Hematopoietic multipotent progenitor cell treated with erythropoietin and hydrocortisone succinate and interleukin-3 and kit ligand, for 4 days (in vitro differentiated cells): ENCODE data around the gene RNF135.
A peak's percentile ranks its signal among the peaks of the same experiment; 100 is the strongest.
"Not testable (repeated sequence)": the region's sequence is repeated elsewhere in the genome, so short reads cannot be mapped to it uniquely, and the experiment has no call there.

ENCODE experiments used
- DNase-seq: peaks from one replicate; pipeline ENCODE4 v3.0.0-alpha.2; 2015

RNF135 gene

DNA sequence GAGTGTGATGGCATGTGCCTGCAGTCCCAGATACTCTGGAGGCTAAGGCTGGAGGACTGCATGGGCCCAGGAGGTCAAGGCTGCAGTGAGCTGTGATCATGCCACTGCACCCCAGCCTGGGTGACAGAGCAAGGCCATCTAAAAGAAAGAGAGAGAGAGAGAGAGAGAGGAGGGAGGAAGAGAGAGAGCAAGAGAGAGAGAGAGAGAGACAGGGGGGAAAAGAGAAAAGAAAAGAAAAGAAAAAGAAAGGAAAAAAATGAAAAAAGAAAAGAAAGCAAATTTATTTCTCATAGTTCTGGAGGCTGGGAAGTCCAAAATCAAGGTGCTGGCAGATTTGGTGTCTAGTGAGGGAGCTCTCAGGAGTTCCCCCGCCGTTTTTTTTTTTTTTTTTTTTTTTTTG, 33.3 kb downstream of the RNF135 start:
- no peak for DNase-seq

DNA sequence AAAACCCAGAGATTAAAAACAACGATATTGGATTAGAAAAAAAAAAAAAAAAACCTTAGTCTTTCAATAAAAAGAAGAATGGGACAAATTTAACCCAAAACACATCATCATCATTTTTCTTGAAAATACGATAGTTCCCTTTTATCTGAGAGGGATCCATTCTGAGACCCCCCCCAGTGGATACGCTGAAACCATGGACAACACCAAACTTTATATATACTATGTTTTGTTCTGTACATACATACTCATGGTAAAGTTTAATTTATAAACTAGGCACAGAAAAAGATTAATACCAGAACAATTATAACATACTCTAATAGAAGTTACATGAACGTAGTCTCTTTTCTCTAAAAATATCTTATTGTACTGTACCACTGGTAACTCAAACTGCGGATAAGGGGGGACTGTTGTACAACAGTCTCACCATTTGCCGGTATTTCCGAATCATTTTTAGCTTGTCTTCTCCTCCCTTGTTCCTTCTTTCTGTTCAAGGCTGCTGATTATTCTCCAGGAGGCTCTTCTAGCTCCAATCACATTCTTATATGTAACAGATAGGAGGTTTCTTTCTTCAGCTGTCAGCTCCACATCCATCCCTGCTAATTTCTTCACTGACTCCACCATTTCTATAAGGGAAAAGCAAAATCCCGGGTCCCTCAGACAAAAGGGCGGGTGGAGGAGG, 37.0 kb downstream of the RNF135 start:
- no peak for DNase-seq

DNA sequence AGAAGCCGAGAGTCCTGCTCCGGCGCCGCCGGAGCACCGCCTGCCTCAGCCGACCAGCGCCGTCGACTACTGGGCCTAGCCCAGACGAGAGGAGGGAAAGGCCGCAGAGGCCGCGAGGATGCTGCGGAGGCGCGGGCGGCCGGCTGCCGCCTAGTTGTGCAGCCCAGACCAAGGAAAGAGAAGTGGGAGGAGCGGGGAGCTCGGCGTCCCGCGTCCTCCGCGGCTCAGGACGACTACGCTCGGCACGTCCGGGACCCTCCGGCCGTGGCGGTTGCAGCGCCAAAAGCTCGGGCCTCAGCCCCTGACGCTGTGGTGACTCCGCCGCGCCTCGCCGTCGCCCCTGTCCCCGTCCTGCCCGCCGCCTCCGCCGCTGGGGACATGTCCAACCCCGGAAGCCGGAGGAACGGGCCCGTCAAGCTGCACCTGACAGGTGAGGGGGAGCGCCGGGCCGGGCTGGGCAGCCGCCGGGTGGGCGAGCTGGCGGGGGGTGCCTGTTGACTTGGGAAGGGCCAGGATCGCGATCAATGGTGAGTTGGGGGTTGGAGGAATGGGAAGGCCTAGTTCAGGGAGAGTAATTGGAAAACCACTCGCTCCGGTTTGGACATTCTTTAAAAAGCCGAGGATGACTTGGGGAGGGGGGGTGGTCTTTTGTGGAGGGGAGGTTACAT, 37.7 kb downstream of the RNF135 start:
- DNase-seq, result peak; percentile 73

DNA sequence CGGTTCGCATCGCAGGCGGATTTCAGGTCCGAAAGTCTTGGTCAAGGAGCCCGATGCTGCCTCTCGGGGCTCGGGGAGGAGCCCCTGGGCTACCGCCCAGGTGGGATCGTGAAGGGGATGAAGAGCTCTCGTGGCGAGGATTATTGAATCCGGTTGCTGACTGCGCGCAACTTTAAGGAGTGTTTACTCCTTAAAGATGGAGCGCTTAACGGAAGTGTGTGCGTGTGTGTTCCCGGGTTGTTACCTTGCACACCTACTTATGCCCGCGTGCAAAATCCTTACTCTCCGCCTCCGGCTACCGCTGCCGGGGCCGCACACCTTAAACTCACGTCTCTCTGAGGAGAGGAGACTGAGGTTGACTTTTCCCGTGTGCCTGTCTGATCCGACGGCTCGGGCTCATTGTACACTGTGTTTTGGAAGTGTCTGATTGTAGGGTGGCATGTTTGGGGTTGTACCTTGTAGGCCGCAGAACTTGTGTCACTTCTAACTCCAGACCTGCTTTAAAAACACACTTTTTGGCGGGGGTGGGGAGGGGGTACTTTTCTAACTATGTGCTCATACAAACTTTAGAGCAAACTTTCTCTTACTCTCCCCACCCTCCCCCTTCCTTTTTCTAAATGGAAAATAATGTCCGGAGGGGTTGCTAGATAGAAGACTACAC, 38.3 kb downstream of the RNF135 start:
- not testable (repeated sequence) for DNase-seq

DNA sequence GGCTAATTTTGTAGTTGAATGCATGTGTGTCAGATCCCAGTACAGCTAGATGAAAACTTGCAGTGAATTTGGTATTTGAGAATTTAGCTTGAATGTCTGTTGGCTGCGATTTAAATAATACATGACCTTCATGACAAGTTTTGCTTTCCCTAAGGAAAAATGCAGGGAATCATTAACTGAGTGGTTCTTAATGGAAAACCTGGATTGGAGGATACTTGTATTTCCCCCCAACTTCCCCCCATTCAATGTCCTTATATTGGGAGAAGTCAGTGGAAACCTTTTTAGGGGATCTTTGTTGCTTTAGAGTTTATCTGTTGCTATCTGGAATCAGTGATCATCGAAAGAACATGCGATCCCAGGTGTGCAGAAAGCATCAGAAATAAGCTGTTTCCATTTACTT, 39.2 kb downstream of the RNF135 start:
- DNase-seq, result not testable (repeated sequence)

DNA sequence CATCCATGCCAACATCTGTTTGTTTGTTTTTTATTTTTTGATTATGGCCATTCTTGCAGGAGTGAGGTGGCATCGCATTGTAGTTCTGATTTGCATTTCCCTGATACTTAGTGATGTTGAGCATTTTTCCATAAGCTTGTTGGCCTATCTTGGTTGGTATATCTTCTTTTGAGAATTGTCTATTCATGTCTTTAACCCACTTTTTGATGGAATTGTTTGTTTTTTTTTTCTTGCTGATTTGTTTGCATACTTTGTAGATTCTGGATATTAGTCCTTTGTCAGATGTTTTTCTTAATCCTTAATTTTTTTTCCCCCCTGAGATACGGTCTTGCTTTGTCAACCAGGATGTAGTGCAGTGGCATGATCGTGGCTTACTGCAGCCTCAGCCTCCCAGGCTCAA, 43.0 kb downstream of the RNF135 start:
- DNase-seq, result no peak

DNA sequence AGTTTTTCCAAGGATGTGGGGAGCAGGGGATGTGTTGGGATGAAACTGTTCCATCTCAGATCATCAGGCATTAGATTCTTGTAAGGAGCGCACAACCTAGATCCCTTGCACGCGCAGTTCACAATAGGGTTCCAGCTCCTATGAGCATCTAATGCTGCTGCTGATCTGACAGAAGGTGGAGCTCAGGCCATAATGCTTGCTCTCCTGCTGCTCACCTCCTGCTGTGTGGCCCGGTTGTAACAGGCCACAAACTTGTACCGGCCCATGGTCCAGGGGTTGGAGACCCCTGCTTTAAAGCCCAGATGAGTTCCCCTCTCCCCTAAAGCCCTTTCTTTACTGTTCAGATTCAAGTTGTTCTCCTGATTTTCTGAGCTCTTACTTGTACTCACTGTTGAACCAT, 44.8 kb downstream of the RNF135 start:
- no peak for DNase-seq

DNA sequence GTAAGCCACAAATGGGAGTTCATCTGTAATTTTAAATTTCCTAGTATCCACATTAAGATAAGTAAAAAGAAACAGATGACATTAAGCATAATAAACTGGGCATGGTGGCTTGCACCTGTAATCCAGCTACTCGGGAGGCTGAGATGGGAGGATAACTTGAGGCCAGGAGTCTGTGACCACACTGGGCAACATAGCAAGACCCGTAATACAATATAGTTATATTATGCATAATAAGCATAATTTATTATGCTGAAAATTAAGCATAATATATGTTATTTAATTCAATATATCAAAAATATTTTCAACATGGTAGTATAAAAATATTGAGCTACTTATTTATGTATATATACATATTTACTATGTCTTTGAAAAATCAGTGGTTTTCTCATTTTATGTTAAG, 48.2 kb downstream of the RNF135 start:
- no peak for DNase-seq

DNA sequence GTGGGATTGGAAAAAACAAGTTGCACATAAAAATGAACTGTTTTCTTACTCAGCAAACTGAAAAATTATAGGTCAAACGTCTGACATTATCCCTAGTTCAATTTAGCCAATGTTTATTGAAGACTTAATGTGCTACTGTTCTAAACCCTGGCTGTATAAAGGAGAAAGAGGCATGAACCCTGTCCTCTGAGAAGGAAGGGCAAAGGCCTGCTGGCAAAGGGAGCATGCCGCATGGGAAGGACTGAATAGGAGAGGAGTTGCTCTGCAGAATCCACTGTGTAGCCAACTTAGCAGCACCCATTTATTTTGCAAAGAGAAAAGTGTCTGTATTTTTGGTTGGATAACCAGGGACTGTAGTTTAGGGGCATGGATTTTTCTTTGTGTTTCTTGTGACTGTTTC, 52.3 kb downstream of the RNF135 start:
- not testable (repeated sequence) for DNase-seq

DNA sequence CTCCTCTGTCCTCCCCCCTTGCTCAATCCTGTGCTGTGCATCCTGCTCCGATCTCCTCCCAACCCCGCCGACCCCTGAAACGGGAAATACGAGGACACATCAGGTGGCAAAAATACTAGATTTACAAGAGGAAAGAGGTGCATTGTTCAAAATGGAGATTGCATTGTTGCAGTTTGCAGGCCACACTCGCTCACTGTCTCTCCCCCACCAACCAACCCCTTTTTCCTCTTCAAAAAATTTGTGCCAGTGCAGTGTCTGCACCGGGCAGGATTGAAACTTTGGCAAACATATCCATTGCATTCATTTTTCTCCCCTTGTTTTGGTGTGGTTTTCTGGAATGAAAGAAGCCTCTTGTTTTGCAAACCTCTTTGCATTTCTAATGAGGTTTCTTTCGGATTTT, 61.0 kb downstream of the RNF135 start:
- DNase-seq, result no peak

DNA sequence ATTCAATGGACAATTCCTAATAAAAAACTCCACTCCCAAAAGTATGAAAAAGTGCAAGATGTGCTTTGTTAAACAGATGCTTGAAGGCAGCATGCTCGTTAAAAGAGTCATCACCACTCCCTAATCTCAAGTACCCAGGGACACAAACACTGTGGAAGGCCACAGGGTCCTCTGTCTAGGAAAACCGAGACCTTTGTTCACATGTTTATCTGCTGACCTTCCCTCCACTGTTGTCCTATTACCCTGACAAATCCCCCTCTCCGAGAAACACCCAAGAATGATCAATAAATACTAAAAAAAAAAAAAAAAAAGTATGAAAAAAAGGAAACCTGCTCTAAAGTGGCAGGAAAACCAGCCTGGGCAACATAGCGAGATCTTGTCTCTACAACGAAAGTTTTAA, 64.8 kb downstream of the RNF135 start:
- DNase-seq, result not testable (repeated sequence)

DNA sequence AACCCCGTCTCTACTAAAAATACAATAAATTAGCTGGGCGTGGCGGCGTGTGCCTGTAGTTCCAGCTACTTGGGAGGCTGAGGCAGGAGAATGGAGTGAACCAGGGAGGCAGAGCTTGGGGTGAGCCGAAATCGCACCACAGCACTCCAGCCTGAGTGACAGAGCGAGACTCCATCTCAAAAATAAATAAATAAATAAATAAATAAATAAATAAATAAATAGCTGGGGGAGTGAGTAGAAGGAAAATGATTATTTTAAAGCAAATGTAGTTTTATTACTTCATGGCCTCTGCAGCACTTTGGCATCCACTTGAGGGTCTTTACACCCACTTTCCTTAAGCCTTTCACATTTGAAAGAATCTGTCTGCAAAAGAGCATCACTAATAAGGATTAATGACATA, 70.0 kb downstream of the RNF135 start:
- DNase-seq, result not testable (repeated sequence)

DNA sequence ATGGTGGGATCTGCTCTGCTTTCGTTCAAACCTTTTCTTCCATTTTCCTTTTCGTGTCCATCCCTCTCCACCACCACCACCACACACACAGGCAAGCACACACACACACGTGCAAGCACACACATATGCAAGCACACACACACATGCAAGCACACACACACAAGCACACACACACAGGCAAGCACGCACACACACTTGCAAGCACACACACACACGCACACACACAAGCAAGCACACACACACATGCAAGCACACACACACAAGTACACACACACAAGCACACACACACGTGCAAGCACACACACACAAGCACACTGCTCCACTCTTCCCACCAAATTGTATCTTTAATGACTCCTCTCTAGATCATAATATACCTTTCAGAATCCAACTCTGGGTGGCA, 71.5 kb downstream of the RNF135 start:
- not testable (repeated sequence) for DNase-seq

DNA sequence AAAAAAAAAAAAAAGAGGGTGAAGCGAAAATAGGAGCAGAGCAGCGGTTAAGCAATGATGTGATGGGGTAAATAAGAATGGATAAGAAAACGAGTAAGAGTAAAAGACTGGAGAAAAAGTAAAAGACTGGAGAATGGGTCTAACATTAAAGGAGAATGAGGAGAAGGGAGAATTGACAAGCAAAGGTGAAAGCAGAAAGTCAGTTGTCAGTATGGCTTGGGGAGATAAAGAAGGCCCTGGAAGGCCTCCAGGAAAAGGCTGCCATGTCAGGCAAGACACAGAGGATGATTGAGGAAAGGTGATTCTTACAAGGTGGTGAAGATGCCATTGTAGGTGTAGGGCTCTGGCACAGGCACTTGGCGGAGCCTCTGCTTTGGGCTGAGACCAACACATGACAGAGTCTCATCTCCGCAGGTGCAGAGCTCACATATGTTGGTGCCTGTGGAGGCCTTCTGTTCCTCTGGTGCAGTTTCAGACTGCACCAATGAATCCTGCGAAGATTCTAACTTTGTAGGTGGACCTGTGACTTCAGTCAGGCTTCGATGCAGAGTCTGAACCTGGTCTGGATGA, 76.1 kb downstream of the RNF135 start:
- not testable (repeated sequence) for DNase-seq

DNA sequence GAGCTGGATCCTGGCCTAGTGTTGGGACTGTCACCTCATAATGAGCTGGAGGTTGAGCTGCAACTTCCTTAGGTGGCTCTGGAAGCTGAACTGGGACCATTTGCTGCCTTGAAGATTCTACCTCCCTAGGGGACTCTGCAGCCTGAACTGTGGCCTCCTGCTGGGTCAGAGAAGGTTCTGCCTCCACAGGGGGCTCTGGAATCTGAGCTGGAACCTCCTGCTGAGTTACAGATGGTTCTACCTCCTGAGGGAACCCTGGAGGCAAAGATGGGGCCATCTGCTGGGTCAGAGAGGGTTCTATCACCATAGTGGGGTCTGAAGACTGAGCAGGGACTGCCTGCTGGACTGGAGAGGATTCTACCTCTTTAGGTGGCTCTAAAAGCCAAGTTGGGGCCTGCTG, 77.3 kb downstream of the RNF135 start:
- DNase-seq, result no peak

DNA sequence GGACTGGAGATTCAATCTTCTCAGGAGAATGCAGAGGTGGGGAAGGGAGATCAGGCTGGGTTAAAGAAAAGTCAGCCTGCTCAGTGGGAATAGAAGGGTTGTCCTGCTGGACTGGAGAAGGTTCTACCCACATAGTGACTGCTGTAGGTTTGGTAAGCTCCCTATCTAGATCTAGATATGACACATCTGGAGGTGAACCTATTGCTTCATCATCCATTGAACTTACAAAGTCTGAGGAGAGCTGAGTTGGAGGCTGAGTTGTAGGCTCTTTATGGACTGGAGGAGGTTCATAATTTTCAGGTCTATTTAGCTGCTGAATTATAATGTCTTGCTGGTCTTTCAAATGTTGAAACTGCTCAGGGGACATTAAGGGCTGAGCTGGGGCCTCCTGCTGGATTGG, 77.9 kb downstream of the RNF135 start:
- peak; percentile 58 for DNase-seq
